T-helper 22 cell (primary cell): Measurements from ENCODE around the gene EFNA4.

ENCODE experiments used
- DNase-seq: peaks from one replicate; pipeline ENCODE4 v3.0.0-alpha.2; 2020; ENCODE audit warnings: low read depth

Gene EFNA4, protein sequence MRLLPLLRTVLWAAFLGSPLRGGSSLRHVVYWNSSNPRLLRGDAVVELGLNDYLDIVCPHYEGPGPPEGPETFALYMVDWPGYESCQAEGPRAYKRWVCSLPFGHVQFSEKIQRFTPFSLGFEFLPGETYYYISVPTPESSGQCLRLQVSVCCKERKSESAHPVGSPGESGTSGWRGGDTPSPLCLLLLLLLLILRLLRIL

GRCh38 chr1:155063550-155064110 lies at the start of gene EFNA4:
TSS of gene EFNA4 (plus strand) at chr1:155063740. CDS start at chr1:155063824, 84 bp downstream.
- peak; percentile 73 for DNase-seq

DNA sequence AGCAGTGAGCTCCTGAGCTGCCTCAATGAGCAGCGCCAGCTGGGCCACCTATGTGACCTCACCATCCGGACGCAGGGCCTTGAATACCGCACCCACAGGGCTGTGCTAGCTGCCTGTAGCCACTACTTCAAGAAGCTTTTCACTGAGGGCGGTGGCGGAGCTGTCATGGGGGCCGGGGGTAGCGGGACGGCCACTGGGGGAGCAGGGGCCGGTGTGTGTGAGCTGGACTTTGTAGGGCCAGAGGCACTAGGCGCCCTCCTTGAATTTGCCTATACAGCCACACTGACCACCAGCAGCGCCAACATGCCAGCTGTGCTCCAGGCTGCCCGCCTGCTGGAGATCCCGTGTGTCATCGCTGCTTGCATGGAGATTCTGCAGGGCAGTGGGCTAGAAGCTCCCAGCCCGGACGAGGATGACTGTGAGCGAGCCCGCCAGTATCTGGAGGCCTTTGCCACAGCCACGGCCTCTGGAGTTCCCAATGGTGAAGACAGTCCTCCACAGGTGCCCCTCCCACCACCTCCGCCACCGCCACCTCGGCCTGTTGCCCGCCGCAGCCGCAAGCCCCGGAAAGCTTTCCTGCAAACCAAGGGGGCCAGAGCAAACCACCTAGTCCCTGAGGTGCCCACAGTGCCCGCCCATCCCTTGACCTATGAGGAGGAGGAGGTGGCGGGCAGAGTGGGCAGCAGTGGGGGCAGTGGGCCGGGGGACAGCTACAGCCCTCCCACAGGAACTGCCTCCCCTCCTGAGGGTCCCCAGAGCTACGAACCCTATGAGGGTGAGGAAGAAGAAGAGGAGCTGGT lies 48.6 kb upstream of the EFNA4 start:
- no peak for DNase-seq

DNA sequence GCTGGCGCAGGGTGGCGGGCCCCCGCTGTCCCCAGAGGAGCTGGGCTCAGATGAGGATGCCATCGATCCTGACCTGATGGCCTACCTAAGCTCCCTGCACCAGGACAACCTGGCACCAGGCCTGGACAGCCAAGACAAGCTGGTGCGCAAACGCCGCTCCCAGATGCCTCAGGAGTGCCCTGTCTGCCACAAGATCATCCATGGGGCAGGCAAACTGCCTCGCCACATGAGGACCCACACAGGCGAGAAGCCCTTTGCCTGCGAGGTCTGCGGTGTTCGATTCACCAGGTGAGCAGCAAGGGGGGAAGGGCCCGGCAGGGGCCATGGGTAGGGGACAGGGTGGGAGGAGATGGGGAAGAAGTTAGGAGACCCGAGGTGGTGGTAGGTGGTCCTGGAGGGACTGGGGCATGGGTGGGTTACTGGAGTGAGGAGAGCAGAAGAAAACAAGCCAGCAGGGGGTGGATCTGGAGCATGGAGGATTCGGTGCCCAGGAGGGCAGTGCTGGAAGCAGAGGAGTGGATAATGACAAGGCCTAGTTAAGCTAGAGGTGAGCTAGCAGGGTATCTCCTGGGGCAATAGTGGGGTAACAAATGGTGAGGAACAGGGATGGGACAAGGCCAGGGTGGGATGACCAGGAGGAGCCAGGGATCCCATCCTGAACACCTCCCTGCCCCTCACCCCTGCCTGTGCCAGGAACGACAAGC lies 47.9 kb upstream of the EFNA4 start:
- no peak for DNase-seq

DNA sequence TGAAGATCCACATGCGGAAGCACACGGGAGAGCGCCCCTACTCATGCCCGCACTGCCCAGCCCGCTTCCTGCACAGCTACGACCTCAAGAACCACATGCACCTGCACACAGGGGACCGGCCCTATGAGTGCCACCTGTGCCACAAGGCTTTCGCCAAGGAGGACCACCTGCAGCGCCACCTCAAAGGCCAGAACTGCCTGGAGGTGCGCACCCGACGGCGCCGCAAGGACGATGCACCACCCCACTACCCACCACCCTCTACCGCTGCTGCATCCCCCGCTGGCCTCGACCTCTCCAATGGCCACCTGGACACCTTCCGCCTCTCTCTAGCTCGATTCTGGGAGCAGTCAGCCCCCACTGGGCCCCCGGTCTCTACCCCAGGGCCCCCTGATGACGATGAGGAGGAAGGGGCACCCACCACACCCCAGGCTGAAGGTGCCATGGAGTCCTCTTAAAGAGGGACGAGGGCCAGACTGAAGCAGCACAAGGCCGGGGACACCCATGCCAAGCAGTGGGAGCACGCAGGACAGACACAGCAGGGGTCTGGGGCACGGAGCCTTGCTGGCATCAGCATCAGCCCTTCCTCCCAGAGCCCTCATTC lies 47.2 kb upstream of the EFNA4 start:
- no peak for DNase-seq

DNA sequence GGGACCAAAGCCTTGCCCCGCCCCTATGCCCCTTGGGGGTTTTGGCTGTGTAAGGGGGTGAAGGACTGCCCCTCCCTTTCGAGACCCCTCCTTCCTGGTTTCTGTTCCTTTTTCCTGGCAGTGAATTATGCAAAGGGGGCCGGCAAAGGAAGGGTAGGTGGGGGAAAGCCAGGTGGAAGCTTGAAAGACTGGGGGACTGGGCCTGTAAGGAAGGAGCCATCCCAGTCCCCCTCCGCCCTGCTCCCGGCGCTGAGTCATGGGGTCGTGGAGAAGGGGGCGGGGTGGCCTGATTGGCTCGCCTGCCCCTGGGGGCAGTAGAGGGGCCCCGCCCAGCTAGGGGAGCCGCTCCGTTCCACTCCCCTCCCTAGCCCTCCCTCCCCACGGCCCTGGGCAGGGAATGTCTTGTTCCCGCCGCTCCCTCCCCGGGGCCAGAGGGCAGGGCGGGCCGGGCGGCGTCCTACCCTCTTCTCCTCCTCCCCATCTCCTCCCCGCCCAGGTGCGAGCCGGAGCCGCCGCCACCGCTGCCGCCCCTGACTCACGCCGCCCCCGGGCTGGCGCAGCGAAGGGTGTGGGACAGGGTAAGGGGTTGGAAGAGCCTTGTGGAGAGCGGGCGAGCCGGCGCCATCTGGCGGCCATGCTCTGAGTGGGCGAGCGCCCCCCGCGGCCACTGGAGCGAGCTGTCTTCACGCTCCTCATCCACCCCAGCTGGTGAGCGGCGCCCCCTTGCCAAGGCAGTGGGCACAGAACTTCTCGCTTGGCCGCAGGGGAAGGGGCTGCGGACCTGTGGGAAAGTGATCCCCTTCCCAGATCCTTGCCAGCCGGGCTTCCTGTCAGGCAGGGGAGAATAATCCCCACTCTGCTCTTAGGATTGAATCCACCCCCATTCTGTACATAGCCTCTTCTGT lies 46.2 kb upstream of the EFNA4 start:
- DNase-seq: peak; percentile 78

DNA sequence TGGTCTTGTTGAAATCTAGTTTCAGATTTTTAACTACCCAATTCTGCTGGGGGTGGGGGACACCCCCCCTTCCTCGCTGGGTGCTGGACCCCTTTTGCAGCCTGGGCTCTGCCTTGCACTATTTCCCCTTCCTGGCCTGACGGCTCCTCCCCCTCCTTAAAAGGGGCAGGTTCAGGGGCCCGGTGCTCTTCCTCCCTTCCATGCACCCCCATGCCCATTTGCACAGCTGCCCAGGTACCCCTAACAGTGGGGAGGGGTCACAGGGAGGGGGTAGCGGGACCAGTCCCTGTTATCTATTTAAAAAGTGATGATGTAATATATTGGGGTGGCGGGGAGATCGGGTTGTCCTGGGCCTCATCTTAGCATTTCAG lies 45.6 kb upstream of the EFNA4 start:
- no peak for DNase-seq

GRCh38 chr1:155018617-155019348 lies 44.8 kb upstream of the EFNA4 start:
- no peak for DNase-seq

DNA sequence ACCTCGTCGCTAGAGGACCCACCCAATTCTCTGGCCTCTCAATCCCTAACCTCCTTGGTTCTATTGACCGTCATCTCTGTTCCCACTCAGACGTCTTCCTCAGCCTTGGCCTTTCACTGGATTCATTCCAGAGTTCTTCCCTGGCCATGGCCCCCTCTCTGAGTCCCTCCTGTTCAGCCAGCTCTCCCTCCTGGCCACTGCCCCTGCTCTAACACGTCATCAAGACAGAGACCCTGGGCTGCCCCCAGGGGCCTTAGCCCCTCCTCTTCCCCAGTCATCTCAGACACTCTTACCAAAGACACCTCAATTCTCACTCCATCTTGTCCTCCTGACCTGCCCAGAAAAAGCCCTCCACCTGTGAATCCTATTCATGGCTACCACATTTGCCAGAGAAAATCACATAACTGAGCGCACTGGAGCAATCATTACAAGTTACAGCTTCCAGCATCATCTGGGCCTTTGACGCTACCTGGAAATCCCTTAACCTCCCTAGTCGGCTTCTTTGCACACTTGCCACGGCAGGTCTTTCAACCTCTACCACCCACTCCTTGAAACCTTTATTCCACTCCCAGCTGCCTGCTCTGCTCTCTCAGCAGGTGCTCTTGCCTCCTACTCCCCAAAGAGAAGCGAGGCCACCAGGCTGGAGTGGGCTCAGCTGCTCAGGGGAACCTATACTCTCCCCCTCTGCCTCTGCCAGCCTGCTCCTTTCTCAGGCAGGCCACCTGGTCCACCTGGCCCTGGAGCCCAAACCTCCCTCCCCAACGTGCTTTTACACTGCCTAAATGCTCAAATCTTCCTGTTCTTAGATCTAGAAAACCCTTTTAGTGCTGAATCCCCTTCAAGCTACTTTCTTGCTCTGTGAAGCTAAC lies 43.9 kb upstream of the EFNA4 start:
- no peak for DNase-seq

GRCh38 chr1:155022136-155022926 lies 41.2 kb upstream of the EFNA4 start:
- DNase-seq: no peak

- DNase-seq: no peak
These were observed 40.7 kb upstream of the EFNA4 start for GRCh38 chr1:155022927-155023236.

GRCh38 chr1:155023627-155024026 lies 39.9 kb upstream of the EFNA4 start:
- no peak for DNase-seq

DNA sequence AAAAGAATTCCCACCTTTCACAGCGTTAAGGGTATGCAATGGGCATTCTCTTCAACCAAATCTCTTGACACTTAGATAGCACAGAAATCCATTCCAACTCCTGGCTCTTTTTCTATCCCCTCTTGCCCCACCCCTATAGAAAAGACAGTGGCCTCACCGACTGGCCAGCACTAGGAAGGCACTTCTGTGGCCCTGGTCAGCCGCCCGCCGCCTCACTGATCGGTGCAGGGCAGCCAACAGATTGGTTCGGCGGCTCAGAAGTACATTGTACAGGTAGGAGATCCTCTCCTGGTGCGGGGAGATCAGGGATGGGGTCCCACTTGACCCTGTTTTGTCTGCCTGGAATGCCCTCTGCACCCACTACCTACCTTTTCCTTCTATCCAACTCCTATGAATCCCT lies 39.2 kb upstream of the EFNA4 start:
- DNase-seq: no peak

- no peak for DNase-seq
These were observed 37.4 kb upstream of the EFNA4 start for GRCh38 chr1:155026154-155026553.

- no peak for DNase-seq
These were observed 37.0 kb upstream of the EFNA4 start for GRCh38 chr1:155026588-155026987.

GRCh38 chr1:155029513-155030242 lies 33.9 kb upstream of the EFNA4 start:
- no peak for DNase-seq

GRCh38 chr1:155030243-155030795 lies 33.2 kb upstream of the EFNA4 start:
- no peak for DNase-seq

GRCh38 chr1:155030899-155031298 lies 32.6 kb upstream of the EFNA4 start:
- no peak for DNase-seq

- DNase-seq: no peak
These were observed 30.7 kb upstream of the EFNA4 start for GRCh38 chr1:155032886-155033285.
